ENCODE results near the gene BAIAP3. TPM values are rescaled to one million over a fixed set of nuclear protein-coding genes. Genes with fewer than 3 reads are reported as not detected.

BAIAP3 gene
- total RNA-seq, 3 donors from 2014 or later, result 5.6 to 14.6 (median 5.7) TPM

DNA sequence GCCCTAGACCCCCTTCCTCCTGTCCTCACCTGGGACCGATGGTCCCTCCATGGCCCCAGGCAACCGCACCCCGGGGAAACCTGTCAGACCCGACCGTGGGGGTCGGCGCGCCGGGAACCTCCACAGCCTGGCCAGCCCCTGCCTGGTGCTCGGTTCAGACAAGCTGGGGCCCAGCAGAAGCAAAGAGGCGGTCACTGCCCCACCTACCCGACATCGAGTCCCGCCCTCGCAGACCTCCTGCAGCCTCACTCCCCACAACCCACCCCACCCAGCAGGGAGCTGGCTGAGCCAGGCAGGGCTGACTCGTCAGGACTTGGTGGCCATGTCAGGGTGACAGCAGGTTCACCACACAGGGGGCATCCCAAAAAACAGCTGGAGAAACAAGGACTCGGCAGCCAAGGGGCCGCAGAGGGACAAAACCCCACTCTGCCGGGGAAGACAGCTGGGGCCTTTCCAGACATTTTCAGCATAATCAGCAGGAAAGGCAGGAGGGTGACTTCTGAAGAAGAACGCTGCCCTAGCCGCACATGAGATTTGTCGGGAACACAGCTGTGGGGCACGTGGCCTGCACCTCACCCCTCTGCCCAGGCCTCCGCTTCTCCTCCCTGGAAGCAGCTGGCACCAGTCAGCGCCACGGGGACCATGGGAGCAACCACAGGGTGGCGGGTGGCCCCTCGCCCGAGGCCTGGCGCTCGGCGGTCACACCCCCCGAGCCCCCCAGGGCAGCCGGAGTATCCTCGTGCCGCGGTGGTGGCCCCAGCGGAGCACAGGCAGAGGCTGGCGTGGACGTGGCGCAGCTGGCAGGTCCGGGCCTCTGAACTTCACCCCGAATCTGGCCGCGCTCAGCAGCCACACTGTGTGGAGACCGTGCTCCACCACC lies 41.2 kb downstream of the BAIAP3 start:
- Histone ChIP-seq H3K9me3 (no peaks in the 10 kb centered on the region), H3K4me3 (no peak overlapping the region), H3K36me3 (ENCODE audit: low read depth) (no peaks in the 10 kb centered on the region), H3K4me1 (ENCODE audit: low read depth) (peaks cover 8% of the 10 kb centered on the region)
- intact Hi-C loops (cut with DNase I, micrococcal nuclease), result no loop called here
- TF ChIP-seq, protein P1, sequence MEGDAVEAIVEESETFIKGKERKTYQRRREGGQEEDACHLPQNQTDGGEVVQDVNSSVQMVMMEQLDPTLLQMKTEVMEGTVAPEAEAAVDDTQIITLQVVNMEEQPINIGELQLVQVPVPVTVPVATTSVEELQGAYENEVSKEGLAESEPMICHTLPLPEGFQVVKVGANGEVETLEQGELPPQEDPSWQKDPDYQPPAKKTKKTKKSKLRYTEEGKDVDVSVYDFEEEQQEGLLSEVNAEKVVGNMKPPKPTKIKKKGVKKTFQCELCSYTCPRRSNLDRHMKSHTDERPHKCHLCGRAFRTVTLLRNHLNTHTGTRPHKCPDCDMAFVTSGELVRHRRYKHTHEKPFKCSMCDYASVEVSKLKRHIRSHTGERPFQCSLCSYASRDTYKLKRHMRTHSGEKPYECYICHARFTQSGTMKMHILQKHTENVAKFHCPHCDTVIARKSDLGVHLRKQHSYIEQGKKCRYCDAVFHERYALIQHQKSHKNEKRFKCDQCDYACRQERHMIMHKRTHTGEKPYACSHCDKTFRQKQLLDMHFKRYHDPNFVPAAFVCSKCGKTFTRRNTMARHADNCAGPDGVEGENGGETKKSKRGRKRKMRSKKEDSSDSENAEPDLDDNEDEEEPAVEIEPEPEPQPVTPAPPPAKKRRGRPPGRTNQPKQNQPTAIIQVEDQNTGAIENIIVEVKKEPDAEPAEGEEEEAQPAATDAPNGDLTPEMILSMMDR (IDR thresholded peaks at IDR 0.05), result no peak
- ATAC-seq, result no peak
- no peak for DNase-seq

DNA sequence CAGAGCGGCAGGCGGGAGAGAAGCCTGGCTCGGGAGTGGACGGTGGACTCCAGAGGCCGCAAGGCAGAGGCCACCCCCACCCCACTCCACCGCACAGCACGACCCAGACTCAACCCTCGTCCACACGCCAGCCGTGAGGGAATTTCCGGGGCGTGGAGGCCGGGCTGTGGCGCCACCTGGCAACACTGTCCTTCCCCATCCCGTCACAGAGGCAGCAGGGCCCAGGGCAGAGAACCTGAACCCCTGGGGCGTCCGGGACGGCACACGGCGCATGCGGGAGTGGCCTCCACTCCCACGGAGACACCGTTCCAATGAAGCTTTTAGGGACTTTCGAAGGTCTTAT lies 41.8 kb downstream of the BAIAP3 start:
- no peak for DNase-seq
- H3K4me3 ChIP-seq, result no peak overlapping the region
- peaks cover 8% of the 10 kb centered on the region for H3K4me1 ChIP-seq (ENCODE audit: low read depth)
- intact Hi-C loops (cut with DNase I, micrococcal nuclease), result no loop called here
- TF ChIP-seq, protein P1 (IDR thresholded peaks at IDR 0.05), result no peak
- no peaks in the 10 kb centered on the region for H3K36me3 ChIP-seq (ENCODE audit: low read depth)
- no peaks in the 10 kb centered on the region for H3K9me3 ChIP-seq
- ATAC-seq, result no peak

DNA sequence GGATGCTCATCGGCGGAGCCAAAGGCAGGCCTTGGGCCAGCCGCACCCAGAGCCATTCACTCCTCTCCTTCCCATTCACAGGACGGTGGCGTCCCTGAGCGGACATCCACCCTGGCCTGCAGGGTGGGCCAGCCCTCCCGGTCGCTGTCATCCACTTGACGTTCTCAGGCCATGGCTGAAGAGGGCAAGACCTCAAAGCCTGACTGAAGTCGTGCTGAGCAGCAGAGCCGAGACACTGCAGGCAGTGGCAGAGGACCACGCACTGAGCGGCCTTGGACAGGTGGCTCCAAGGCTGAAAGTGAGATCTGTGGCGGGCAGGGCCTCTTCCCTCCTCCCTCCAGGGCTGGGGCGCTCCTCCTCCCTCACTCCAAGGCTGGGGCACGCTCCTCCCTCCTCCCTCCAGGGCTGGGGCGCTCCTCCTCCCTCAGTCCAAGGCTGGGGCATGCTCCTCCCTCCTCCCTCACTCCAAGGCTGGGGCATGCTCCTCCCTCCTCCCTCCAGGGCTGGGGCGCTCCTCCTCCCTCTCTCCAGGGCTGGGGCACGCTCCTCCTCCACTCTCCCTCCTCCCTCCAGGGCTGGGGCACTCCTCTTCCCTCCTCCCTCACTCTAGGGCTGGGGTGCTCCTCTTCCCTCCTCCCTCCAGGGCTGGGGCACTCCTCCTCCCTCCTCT lies 42.4 kb downstream of the BAIAP3 start:
- H3K4me3 ChIP-seq, result no peak overlapping the region
- ATAC-seq, result no peak
- DNase-seq, result no peak
- no peaks in the 10 kb centered on the region for H3K9me3 ChIP-seq
- H3K36me3 ChIP-seq (ENCODE audit: low read depth), result no peaks in the 10 kb centered on the region
- peaks cover 8% of the 10 kb centered on the region for H3K4me1 ChIP-seq (ENCODE audit: low read depth)
- TF ChIP-seq, protein P1 (IDR thresholded peaks at IDR 0.05), result no peak
- intact Hi-C loops (cut with DNase I, micrococcal nuclease), result no loop called here

DNA sequence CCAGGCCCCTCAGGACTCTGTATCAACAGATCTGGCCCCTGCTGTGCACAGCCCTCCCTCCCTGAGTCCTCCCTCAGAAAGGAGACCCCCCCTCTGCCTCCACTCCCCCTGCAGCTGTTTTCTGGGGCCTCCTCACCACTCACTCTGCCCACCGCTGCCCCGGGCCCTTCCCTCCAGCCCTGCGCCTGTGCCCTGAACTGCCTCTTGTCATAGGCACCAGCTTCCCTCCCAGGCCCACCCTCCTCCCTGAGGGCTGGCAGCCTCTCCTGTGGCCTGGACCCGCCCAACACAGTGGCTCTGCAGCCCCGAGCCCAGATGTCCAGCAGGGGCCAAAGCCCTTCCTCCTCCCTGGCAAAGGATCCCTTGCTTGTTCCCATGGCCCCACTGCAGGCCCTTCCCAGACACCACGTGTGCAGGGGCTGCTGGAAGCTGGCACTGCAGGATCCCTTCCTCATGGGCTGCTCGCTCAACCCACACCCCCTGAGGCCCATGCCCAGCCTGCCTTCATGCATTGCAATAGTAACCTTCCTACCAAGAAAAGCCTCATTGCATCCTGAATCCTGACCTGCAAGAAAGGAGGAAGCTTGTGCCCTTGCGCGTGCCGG lies 44.1 kb downstream of the BAIAP3 start:
- intact Hi-C loops (cut with DNase I, micrococcal nuclease), result no loop called here
- Histone ChIP-seq H3K36me3 (ENCODE audit: low read depth) (no peaks in the 10 kb centered on the region), H3K4me1 (ENCODE audit: low read depth) (peaks cover 8% of the 10 kb centered on the region), H3K9me3 (no peaks in the 10 kb centered on the region), H3K4me3 (no peak overlapping the region)
- no peak for ATAC-seq
- TF ChIP-seq, protein P1 (IDR thresholded peaks at IDR 0.05), result no peak
- no peak for DNase-seq

DNA sequence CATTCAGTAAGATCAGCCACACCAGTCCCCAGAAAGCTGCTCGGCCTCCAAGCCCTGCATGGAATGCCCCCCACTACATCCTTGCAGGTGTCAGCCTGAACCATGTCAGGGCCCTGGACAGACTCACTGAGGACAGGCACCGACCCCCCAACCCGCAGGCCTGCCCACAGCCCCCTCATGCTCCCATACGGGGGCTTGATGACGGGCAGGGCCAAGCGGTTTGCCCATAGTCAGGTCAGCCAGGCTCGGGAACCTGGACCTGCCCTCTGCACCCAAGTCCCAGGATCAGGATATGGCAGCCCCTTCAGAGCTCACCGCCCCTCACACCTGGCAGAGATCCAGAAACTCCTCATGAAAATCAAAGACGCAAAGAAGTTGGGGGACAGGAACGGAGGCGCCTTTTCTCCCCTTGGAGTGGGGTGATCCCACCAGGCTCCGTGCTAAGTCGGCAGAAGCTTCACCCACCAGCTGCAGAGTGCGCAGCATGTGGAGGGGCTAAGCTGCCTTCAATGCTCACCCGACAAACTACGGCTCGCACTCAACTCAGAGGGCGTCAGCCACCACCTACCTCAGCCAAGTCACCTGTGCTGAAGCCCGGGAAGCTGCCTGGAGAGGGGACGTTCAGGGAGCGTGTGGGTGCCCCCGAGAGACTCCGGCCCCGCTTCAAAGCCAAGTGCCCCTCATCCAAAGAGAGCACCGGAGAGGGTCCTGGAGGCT lies 44.8 kb downstream of the BAIAP3 start:
- TF ChIP-seq, protein P1 (IDR thresholded peaks at IDR 0.05), result no peak
- peaks cover 8% of the 10 kb centered on the region for H3K4me1 ChIP-seq (ENCODE audit: low read depth)
- no peaks in the 10 kb centered on the region for H3K9me3 ChIP-seq
- H3K36me3 ChIP-seq (ENCODE audit: low read depth), result no peaks in the 10 kb centered on the region
- no peak for DNase-seq
- ATAC-seq, result no peak
- no peak overlapping the region for H3K4me3 ChIP-seq
- intact Hi-C loops (cut with DNase I, micrococcal nuclease), result no loop called here
